NCI-H748 treated with DMSO at 0.1 percent for 48 hours (cell line): ENCODE results near the gene SLC25A22.

ENCODE experiments used
- DNase-seq: peaks from one replicate; lab custom pipeline; 2025; lab: John Stamatoyannopoulos, UW

SLC25A22 gene

GRCh38 chr11:746289-747157, 51.6 kb downstream of the SLC25A22 start:
- peak; percentile 32 for DNase-seq

- no peak for DNase-seq
Observed at GRCh38 chr11:745428-745827, 52.7 kb downstream of the SLC25A22 start.

GRCh38 chr11:742571-743201, 55.4 kb downstream of the SLC25A22 start:
- no peak for DNase-seq

GRCh38 chr11:742156-742546, 55.9 kb downstream of the SLC25A22 start:
- no peak for DNase-seq
